GM19240 (cell line): ENCODE measurements around the gene RPL19.

Experiments used
- DNase-seq: peaks from one replicate; pipeline ENCODE4 v3.0.0; 2011; ENCODE audit warnings: low spot score; ENCODE audit not compliant: insufficient read length

Gene RPL19

GRCh38 chr17:39171933-39172332 lies 28.1 kb upstream of the RPL19 start:
- DNase-seq = no peak

GRCh38 chr17:39173080-39173479 lies 27.0 kb upstream of the RPL19 start:
- DNase-seq = no peak

- no peak for DNase-seq
Observed at GRCh38 chr17:39173526-39174274, 26.4 kb upstream of the RPL19 start.

- DNase-seq = peak; percentile 64
Observed at GRCh38 chr17:39174920-39175694, 25.0 kb upstream of the RPL19 start.

GRCh38 chr17:39175695-39176093 lies 24.4 kb upstream of the RPL19 start:
- DNase-seq = no peak

GRCh38 chr17:39177256-39177655 lies 22.8 kb upstream of the RPL19 start:
- DNase-seq = no peak

GRCh38 chr17:39178536-39178935 lies 21.5 kb upstream of the RPL19 start:
- no peak for DNase-seq

- no peak for DNase-seq
Observed at GRCh38 chr17:39181303-39181702, 18.8 kb upstream of the RPL19 start.

- no peak for DNase-seq
Observed at GRCh38 chr17:39183045-39183444, 17.0 kb upstream of the RPL19 start.

GRCh38 chr17:39183720-39184119 lies 16.4 kb upstream of the RPL19 start:
- DNase-seq = no peak

GRCh38 chr17:39186481-39187002 lies 13.5 kb upstream of the RPL19 start:
- no peak for DNase-seq

- no peak for DNase-seq
Observed at GRCh38 chr17:39187152-39187830, 12.8 kb upstream of the RPL19 start.

GRCh38 chr17:39191750-39192510 lies 8.2 kb upstream of the RPL19 start:
- no peak for DNase-seq

- no peak for DNase-seq
Observed at GRCh38 chr17:39192901-39193300, 7.2 kb upstream of the RPL19 start.

GRCh38 chr17:39193346-39193745 lies 6.7 kb upstream of the RPL19 start:
- no peak for DNase-seq

GRCh38 chr17:39194089-39194984 lies 5.7 kb upstream of the RPL19 start:
- DNase-seq = no peak

GRCh38 chr17:39194985-39195524 lies 5.0 kb upstream of the RPL19 start:
- no peak for DNase-seq

GRCh38 chr17:39195568-39196160 lies 4.4 kb upstream of the RPL19 start:
- no peak for DNase-seq

GRCh38 chr17:39196241-39196807 lies 3.8 kb upstream of the RPL19 start:
- no peak for DNase-seq
